ENCODE measurements around the gene DOCK1. TPM values are rescaled to one million over a fixed set of nuclear protein-coding genes. Genes with fewer than 3 reads are reported as not detected.

Gene DOCK1
- polyA plus RNA-seq, 1 of the 3 experiments (the other 2 are of a cell fraction): 15.5 TPM

DNA sequence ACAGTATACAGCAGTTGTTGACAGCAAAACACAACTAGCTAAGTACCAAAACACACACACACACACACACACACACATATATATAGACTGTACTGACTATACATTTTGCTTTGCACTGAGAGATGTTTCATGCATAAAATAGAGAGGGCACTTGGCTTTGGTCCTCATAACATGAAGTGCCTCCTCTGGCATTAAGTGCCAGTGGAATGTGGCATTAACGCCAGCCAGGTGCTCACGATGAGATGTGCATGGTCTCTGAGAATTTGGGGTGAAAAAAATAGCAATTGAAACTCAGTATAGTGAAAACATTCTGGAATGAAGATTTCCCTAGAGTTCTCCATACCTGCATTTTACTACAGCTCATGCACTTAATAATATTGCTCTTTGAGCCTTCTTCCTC, 361.2 kb downstream of the DOCK1 start (continued):
- TF ChIP-seq PBX3 (IDR thresholded peaks at IDR 0.05) (no peak), FOXJ3 (CRISPR knock-in tag; IDR thresholded peaks at IDR 0.05) (no peak)

DNA sequence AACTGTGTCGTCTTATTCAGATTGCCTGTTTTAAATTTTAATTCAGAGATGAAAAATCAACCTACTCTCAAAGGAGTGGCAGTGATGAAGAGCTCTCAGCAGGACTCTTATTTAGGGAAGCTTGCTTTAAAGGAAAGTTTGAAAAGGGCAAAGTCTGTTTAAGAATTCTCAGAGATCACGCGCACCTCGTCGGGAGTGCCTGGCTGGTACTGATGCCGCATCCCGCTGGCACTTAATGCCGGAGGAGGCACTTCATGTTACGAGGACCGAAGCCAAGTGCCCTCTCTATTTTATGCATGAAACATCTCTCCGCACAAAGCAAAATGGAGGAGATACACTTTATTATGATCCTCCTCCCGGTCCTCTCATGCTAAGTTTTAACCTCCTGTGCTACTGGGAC, 362.2 kb downstream of the DOCK1 start:
- no peak for TF ChIP-seq FOXJ3 (CRISPR knock-in tag; IDR thresholded peaks at IDR 0.05)
- no peak for TF ChIP-seq MAX (IDR thresholded peaks at IDR 0.05; ENCODE audit: low read depth)
- TF ChIP-seq CHD2 (IDR thresholded peaks at IDR 0.05; ENCODE audit: low read length, partially characterized antibody): no peak
- no peak for TF ChIP-seq NFIC (IDR thresholded peaks at IDR 0.05; ENCODE audit: borderline replicate concordance)
- no peak for TF ChIP-seq SMC3 (IDR thresholded peaks at IDR 0.05; ENCODE audit: low read depth, low read length)
- no peak for TF ChIP-seq POLR2AphosphoS5 (IDR thresholded peaks at IDR 0.05; ENCODE audit: low read depth, low read length)
- Histone ChIP-seq H3K27me3 (ENCODE audit: insufficient read depth) (no peaks in the 10 kb centered on the region), H3K4me3 (ENCODE audit: low read depth in 2 of 2, low read length in 1 of 2) (no peak overlapping the region)

GRCh38 chr10:127272076-127272475, 366.8 kb downstream of the DOCK1 start:
- H3K4me3 ChIP-seq (ENCODE audit: low read depth in 2 of 2, low read length in 1 of 2): no peak overlapping the region
- H3K4me1 ChIP-seq (ENCODE audit: control insufficient read depth in 1 of 2, insufficient read depth in 2 of 2, low read depth in 1 of 2, low read length in 1 of 2): no peaks in the 10 kb centered on the region
- no peak overlapping the region for H3K4me2 ChIP-seq
- H3K9ac ChIP-seq: no peak overlapping the region
- H4K20me1 ChIP-seq (ENCODE audit: insufficient read depth): no peaks in the 10 kb centered on the region
- TF ChIP-seq CHD2 (IDR thresholded peaks at IDR 0.05; ENCODE audit: low read length, partially characterized antibody) (no peak), PBX3 (IDR thresholded peaks at IDR 0.05) (no peak), ELF1 (IDR thresholded peaks at IDR 0.05) (no peak), FOXM1 (IDR thresholded peaks at IDR 0.05; ENCODE audit: low read depth) (no peak), TEAD4 (IDR thresholded peaks at IDR 0.05; ENCODE audit: borderline replicate concordance, insufficient read depth) (no peak), MAX (IDR thresholded peaks at IDR 0.05; ENCODE audit: low read depth) (no peak), RCOR1 (IDR thresholded peaks at IDR 0.05; ENCODE audit: low read length) (no peak)
- TF ChIP-seq, protein P1, sequence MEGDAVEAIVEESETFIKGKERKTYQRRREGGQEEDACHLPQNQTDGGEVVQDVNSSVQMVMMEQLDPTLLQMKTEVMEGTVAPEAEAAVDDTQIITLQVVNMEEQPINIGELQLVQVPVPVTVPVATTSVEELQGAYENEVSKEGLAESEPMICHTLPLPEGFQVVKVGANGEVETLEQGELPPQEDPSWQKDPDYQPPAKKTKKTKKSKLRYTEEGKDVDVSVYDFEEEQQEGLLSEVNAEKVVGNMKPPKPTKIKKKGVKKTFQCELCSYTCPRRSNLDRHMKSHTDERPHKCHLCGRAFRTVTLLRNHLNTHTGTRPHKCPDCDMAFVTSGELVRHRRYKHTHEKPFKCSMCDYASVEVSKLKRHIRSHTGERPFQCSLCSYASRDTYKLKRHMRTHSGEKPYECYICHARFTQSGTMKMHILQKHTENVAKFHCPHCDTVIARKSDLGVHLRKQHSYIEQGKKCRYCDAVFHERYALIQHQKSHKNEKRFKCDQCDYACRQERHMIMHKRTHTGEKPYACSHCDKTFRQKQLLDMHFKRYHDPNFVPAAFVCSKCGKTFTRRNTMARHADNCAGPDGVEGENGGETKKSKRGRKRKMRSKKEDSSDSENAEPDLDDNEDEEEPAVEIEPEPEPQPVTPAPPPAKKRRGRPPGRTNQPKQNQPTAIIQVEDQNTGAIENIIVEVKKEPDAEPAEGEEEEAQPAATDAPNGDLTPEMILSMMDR (IDR thresholded peaks at IDR 0.05): no peak
- 93% methylated on average over 4 of the region's 4 CpGs for WGBS (ENCODE audit: low lambda C conversion rate)
- no peaks in the 10 kb centered on the region for H3K79me2 ChIP-seq (ENCODE audit: insufficient read depth)
- H3K27ac ChIP-seq (ENCODE audit: low read depth in 2 of 2, low read length in 1 of 2): no peak overlapping the region
- no peaks in the 10 kb centered on the region for H3F3A ChIP-seq (replicated peaks; ENCODE audit: insufficient read depth)
- ChIA-PET POLR2A (no interaction called here), CTCF (interaction anchor here (1.2 kb wide), 1 partner anchor 14 kb away, joined by 4 read pairs; no protein-coding TSS in a partner anchor)
- no peaks in the 10 kb centered on the region for H3K9me3 ChIP-seq
- no peaks in the 10 kb centered on the region for H3K27me3 ChIP-seq (ENCODE audit: insufficient read depth)
- H2AFZ ChIP-seq (ENCODE audit: low read depth): no peak overlapping the region
- peaks cover 2 to 6% of the 10 kb centered on the region in 2 experiments for H3K36me3 ChIP-seq (replicated peaks in 1 of 2; ENCODE audit: control insufficient read depth in 1 of 2, insufficient read depth in 2 of 2, low read length in 1 of 2)
- no peaks in the 10 kb centered on the region for H3K9me2 ChIP-seq
- no peak for DNase-seq

More for the DNA sequence above, 362.2 kb downstream of the DOCK1 start:
- Histone ChIP-seq H3K4me2 (no peak overlapping the region), H3F3A (replicated peaks; ENCODE audit: insufficient read depth) (peaks cover 2% of the 10 kb centered on the region), H3K4me1 (ENCODE audit: control insufficient read depth in 1 of 2, insufficient read depth in 2 of 2, low read depth in 1 of 2, low read length in 1 of 2) (no peaks in the 10 kb centered on the region), H3K79me2 (ENCODE audit: insufficient read depth) (no peaks in the 10 kb centered on the region), H4K20me1 (ENCODE audit: insufficient read depth) (no peaks in the 10 kb centered on the region), H3K36me3 (replicated peaks in 1 of 2; ENCODE audit: control insufficient read depth in 1 of 2, insufficient read depth in 2 of 2, low read length in 1 of 2) (peaks cover 2 to 10% of the 10 kb centered on the region in 2 experiments), H2AFZ (ENCODE audit: low read depth) (no peak overlapping the region), H3K9ac (no peak overlapping the region), H3K27ac (ENCODE audit: low read depth in 2 of 2, low read length in 1 of 2) (no peak overlapping the region), H3K9me3 (no peaks in the 10 kb centered on the region), H3K9me2 (no peaks in the 10 kb centered on the region)
- 97% methylated on average over 12 of the region's 12 CpGs for WGBS (ENCODE audit: low lambda C conversion rate)
- DNase-seq: no peak
- POLR2A ChIA-PET: no interaction called here
- CTCF ChIA-PET: no interaction called here

Data from SK-N-SH (cell line).